ENCODE data around the gene DIP2C. TPM values are rescaled to one million over a fixed set of nuclear protein-coding genes. Genes with fewer than 3 reads are reported as not detected.
"Not testable (repeated sequence)": the region's sequence is repeated elsewhere in the genome, so short reads cannot be mapped to it uniquely, and the experiment has no call there.

Gene DIP2C
- total RNA-seq, 3 donors from 2014 or later: 0.20 to 0.27 (median 0.26) TPM

DNA sequence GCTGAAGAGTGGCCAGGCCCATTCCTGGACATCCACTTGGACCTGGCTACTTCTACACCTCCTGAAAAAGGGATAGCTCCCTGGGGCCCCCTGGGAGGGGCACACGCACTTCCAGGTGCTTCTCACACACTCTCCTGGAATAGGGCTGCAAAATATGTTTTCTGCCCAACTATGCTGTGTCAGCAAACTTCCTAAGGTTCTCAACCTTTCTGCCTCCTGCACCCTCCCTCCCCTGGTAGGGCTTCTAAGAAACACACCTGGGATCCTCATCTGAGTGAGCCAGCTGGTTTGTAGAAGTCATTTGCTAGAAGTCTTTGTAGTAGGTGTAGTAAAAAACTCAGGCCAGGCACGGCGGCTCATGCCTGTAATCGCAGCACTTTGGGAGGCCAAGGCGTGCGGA is 417.7 kb downstream of the DIP2C start:
- Mint-ChIP-seq H3K4me3 (no peak overlapping the region), H3K27me3 (ENCODE audit: low read depth) (no peaks in the 10 kb centered on the region), H3K36me3 (ENCODE audit: insufficient read depth) (no peaks in the 10 kb centered on the region), H3K4me1 (ENCODE audit: low read depth) (no peaks in the 10 kb centered on the region), H3K9me3 (no peaks in the 10 kb centered on the region)
- ATAC-seq (no peak), DNase-seq (no peak)

- no peaks in the 10 kb centered on the region for H3K4me1 Mint-ChIP-seq (ENCODE audit: low read depth)
- DNase-seq (no peak), ATAC-seq (no peak)
- H3K4me3 Mint-ChIP-seq: no peak overlapping the region
- no peaks in the 10 kb centered on the region for H3K36me3 Mint-ChIP-seq (ENCODE audit: insufficient read depth)
- no peaks in the 10 kb centered on the region for H3K27me3 Mint-ChIP-seq (ENCODE audit: low read depth)
- no peaks in the 10 kb centered on the region for H3K9me3 Mint-ChIP-seq
These were observed 418.3 kb downstream of the DIP2C start for GRCh38 chr10:271201-271600.

DNA sequence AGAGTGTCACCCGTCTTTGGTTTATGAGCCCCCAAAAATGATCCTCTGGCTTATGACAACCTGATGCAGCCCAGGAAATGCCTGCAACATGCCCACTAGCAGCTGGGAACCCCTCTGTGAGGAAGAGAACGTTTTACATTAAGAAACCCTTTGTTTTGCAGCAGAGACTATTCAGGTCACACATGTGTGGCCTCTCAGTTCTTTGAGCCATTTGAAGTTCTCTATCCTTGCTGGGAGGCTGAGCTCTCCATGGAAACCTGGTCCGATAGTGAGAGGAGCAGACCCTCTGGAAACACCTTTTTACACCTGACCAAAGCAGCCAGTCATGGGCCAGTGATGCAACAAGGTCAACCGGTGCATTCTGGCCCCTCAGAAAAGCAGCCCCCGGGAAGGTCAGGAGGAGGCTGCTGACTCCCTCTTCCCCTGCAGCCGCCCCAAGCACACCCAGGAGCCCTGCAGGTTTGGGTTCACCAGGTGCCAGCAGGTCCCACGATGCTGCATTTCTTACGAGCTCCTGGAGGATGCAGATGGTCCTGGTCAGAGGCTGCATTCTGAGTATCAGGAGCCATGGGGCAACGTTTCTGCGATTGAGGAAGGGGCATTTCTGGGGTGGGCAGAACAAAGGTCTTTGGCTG is 419.9 kb downstream of the DIP2C start:
- ATAC-seq (no peak), DNase-seq (no peak)
- Mint-ChIP-seq H3K9me3 (no peaks in the 10 kb centered on the region), H3K4me3 (no peak overlapping the region), H3K36me3 (ENCODE audit: insufficient read depth) (no peaks in the 10 kb centered on the region), H3K27me3 (ENCODE audit: low read depth) (no peaks in the 10 kb centered on the region), H3K4me1 (ENCODE audit: low read depth) (peaks cover 5% of the 10 kb centered on the region)

DNA sequence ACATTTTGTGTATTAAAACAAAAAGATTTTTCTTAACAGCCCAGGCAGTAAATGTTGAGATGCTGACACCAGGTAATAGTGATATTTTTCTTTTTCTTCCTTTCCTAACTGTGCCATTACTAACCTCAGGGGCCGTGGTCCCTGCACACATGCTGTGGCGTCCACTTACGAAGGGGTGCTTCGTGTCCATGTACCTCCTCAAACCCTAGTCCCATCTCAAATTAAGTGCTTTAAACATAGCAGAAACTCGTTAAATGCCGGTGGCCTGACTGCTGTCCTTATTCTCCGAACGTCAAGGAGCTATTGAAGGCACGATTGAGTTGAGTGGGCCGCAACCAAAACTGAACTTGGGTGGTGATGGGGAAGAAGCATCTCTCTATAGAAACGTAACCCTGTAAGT is 421.8 kb downstream of the DIP2C start:
- DNase-seq: no peak
- no peaks in the 10 kb centered on the region for H3K9me3 Mint-ChIP-seq
- peaks cover 5% of the 10 kb centered on the region for H3K4me1 Mint-ChIP-seq (ENCODE audit: low read depth)
- ATAC-seq: no peak
- no peaks in the 10 kb centered on the region for H3K27me3 Mint-ChIP-seq (ENCODE audit: low read depth)
- no peaks in the 10 kb centered on the region for H3K36me3 Mint-ChIP-seq (ENCODE audit: insufficient read depth)
- no peak overlapping the region for H3K4me3 Mint-ChIP-seq

- no peaks in the 10 kb centered on the region for H3K9me3 Mint-ChIP-seq
- H3K36me3 Mint-ChIP-seq (ENCODE audit: insufficient read depth): no peaks in the 10 kb centered on the region
- no peak overlapping the region for H3K4me3 Mint-ChIP-seq
These were observed 422.5 kb downstream of the DIP2C start for GRCh38 chr10:266974-267425.

GRCh38 chr10:265816-266588 is 423.5 kb downstream of the DIP2C start:
- not testable (repeated sequence) for DNase-seq, H3K4me3 Mint-ChIP-seq

More at GRCh38 chr10:266974-267425, 422.5 kb downstream of the DIP2C start:
- Mint-ChIP-seq H3K4me1 (ENCODE audit: low read depth) (peaks cover 5% of the 10 kb centered on the region), H3K27me3 (ENCODE audit: low read depth) (no peaks in the 10 kb centered on the region)
- DNase-seq: no peak
- no peak for ATAC-seq

GRCh38 chr10:265074-265440 is 424.4 kb downstream of the DIP2C start:
- H3K36me3 Mint-ChIP-seq (ENCODE audit: insufficient read depth); H3K9me3 Mint-ChIP-seq; DNase-seq; H3K4me3 Mint-ChIP-seq; H3K4me1 Mint-ChIP-seq (ENCODE audit: low read depth); H3K27me3 Mint-ChIP-seq (ENCODE audit: low read depth): not testable (repeated sequence)
- ATAC-seq: peak; percentile 34 to 73

More at GRCh38 chr10:265816-266588, 423.5 kb downstream of the DIP2C start:
- not testable (repeated sequence) for H3K4me1 Mint-ChIP-seq (ENCODE audit: low read depth); H3K36me3 Mint-ChIP-seq (ENCODE audit: insufficient read depth); H3K27me3 Mint-ChIP-seq (ENCODE audit: low read depth); ATAC-seq; H3K9me3 Mint-ChIP-seq

- H3K27me3 Mint-ChIP-seq (ENCODE audit: low read depth); H3K4me1 Mint-ChIP-seq (ENCODE audit: low read depth); DNase-seq; H3K36me3 Mint-ChIP-seq (ENCODE audit: insufficient read depth); H3K4me3 Mint-ChIP-seq; H3K9me3 Mint-ChIP-seq: not testable (repeated sequence)
- ATAC-seq: peak in 1 of 2 donors; percentile 54
These were observed 425.1 kb downstream of the DIP2C start for GRCh38 chr10:264160-265073.

GRCh38 chr10:260819-261429 is 428.5 kb downstream of the DIP2C start:
- Mint-ChIP-seq H3K27me3 (ENCODE audit: low read depth) (no peaks in the 10 kb centered on the region), H3K4me1 (ENCODE audit: low read depth) (peaks cover 5% of the 10 kb centered on the region), H3K9me3 (no peaks in the 10 kb centered on the region), H3K4me3 (no peak overlapping the region), H3K36me3 (ENCODE audit: insufficient read depth) (peaks cover 4% of the 10 kb centered on the region)
- DNase-seq: no peak
- no peak for ATAC-seq

DNA sequence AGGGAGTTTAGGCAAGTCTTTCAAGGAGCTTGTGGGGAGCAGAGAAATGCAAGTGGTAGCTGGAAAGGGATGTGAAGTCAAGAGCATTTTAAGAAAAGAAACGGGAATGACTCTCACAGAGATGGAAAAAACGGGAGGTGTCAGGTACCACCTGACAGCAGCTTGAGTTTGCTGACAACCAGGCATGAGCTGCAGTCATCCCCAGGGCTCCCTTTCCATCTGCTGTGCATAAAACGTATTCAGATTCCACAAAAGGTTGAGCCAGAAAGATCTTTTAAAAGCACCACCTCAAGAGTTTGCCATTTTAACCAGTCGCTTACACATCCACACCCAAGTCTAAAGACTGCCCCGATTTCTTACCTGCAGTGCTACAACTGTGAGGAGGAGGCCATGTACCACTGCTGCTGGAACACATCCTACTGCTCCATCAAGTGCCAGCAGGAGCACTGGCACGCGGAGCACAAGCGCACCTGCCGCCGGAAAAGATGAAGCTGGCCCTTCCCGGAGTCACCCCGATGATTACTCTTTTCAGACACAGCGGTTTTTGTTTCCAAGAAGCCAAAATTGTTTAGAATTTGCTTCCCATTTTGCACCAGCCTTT is 437.4 kb downstream of the DIP2C start:
- Mint-ChIP-seq H3K27me3 (ENCODE audit: low read depth) (no peaks in the 10 kb centered on the region), H3K4me3 (no peak overlapping the region), H3K36me3 (ENCODE audit: insufficient read depth) (peaks cover 55% of the 10 kb centered on the region), H3K9me3 (no peaks in the 10 kb centered on the region), H3K4me1 (ENCODE audit: low read depth) (no peaks in the 10 kb centered on the region)
- no peak for DNase-seq
- ATAC-seq: no peak

GRCh38 chr10:248307-248706 is 441.2 kb downstream of the DIP2C start:
- no peaks in the 10 kb centered on the region for H3K9me3 Mint-ChIP-seq
- ATAC-seq (no peak), DNase-seq (no peak)
- no peak overlapping the region for H3K4me3 Mint-ChIP-seq
- peaks cover 52% of the 10 kb centered on the region for H3K36me3 Mint-ChIP-seq (ENCODE audit: insufficient read depth)
- H3K27me3 Mint-ChIP-seq (ENCODE audit: low read depth): no peaks in the 10 kb centered on the region
- H3K4me1 Mint-ChIP-seq (ENCODE audit: low read depth): peaks cover 2% of the 10 kb centered on the region

DNA sequence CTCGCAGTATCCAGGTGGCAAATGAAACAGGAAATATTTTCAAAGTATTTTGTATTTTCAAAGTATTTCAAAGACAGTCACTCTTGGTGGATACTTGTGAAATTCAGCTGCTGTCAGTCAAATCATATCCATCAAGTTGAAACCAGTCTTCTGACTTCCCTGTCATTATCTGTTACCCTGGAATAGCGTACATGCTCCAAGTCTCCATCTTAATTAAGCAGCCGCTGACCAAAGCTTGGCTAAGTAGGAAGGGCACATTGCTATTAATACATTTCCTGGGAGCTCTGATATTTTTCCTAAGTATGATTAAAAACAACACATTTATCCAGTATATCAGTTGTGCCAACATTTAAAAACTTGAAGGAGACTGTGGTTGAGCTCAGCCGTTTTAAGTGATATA is 442.0 kb downstream of the DIP2C start:
- no peak for ATAC-seq
- peaks cover 53% of the 10 kb centered on the region for H3K36me3 Mint-ChIP-seq (ENCODE audit: insufficient read depth)
- no peaks in the 10 kb centered on the region for H3K9me3 Mint-ChIP-seq
- H3K27me3 Mint-ChIP-seq (ENCODE audit: low read depth): no peaks in the 10 kb centered on the region
- no peak overlapping the region for H3K4me3 Mint-ChIP-seq
- peaks cover 2% of the 10 kb centered on the region for H3K4me1 Mint-ChIP-seq (ENCODE audit: low read depth)
- no peak for DNase-seq

DNA sequence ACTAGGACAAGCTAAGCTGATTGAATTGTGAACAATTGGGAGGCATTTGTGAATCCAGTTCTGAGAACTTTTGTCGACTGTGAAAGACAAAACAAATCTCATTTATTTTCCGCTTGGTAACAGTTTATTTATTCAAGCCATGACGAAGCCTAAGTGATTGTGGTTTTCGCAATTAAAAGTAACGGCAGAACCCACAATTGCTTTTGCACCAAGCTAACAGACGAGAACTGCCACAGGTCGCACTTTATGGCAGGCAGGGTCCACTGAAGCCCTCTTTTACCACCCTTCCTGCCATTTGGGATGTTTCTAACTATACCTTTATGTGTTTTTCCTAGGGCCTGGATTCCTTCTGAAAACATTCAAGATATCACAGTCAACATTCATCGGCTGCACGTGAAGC is 443.0 kb downstream of the DIP2C start:
- ATAC-seq: no peak
- no peak for DNase-seq

GRCh38 chr10:244227-244626 is 445.2 kb downstream of the DIP2C start:
- Mint-ChIP-seq H3K9me3 (no peaks in the 10 kb centered on the region), H3K4me3 (no peak overlapping the region)

More for the DNA sequence above, 443.0 kb downstream of the DIP2C start:
- Mint-ChIP-seq H3K36me3 (ENCODE audit: insufficient read depth) (peaks cover 49% of the 10 kb centered on the region), H3K4me1 (ENCODE audit: low read depth) (peaks cover 2% of the 10 kb centered on the region), H3K9me3 (no peaks in the 10 kb centered on the region), H3K27me3 (ENCODE audit: low read depth) (no peaks in the 10 kb centered on the region), H3K4me3 (no peak overlapping the region)

More at GRCh38 chr10:244227-244626, 445.2 kb downstream of the DIP2C start:
- DNase-seq (no peak), ATAC-seq (no peak)
- H3K36me3 Mint-ChIP-seq (ENCODE audit: insufficient read depth): peaks cover 38% of the 10 kb centered on the region
- no peaks in the 10 kb centered on the region for H3K27me3 Mint-ChIP-seq (ENCODE audit: low read depth)
- H3K4me1 Mint-ChIP-seq (ENCODE audit: low read depth): peaks cover 2% of the 10 kb centered on the region
